Panc1 (cell line): ENCODE data around the gene MVB12A.

ENCODE experiments used
- CTCF ChIP-seq: fragments of 450-650 bp; IDR thresholded peaks from 2 replicates; pipeline ENCODE4 v1.5.1; 2017; ENCODE audit warnings: mild to moderate bottlenecking
- REST ChIP-seq, 2 experiments: IDR thresholded peaks; 2 replicates each; pipeline ENCODE4 v1.6.1; 2011 to 2012; ENCODE audit warnings: low read depth in 2 of 2, control low read depth in 1 of 2, low read length in 1 of 2, mild to moderate bottlenecking in 1 of 2, moderate library complexity in 1 of 2; ENCODE audit not compliant: insufficient read depth in 1 of 2
- SIN3A ChIP-seq: IDR thresholded peaks from 2 replicates; pipeline ENCODE4 v1.6.1; 2012; ENCODE audit warnings: low read depth, mild to moderate bottlenecking, low read length, moderate library complexity, borderline replicate concordance; ENCODE audit not compliant: insufficient read depth

- TF ChIP-seq SIN3A, result no peak
- TF ChIP-seq CTCF, result no peak
- no peak for TF ChIP-seq REST (IDR thresholded peaks at IDR 0.05; ENCODE audit: insufficient read depth in 1 of 2, low read depth in 2 of 2, low read length in 1 of 2)
Observed at GRCh38 chr19:17411801-17412200, 8.0 kb upstream of the MVB12A start.
